Esophagus squamous epithelium (tissue), 4 donors: Measurements from ENCODE around the gene LBR.

Experiments
- POLR2A ChIP-seq, 4 donors: fragments of 450-650 bp; IDR thresholded peaks; one replicate each; pipeline ENCODE4 v1.6.1; 2017; ENCODE audit warnings: antibody characterized with exemption in 4 of 4, mild to moderate bottlenecking in 4 of 4, moderate library complexity in 3 of 4
- TF ChIP-seq, protein P1 (sequence below), 6 experiments: fragments of 450-650 bp in 4 of 6; fragments of 200-600 bp in 2 of 6; sonication (generic) in 2 of 6; IDR thresholded peaks; one replicate each; pipeline ENCODE4 v1.5.1; 2016 to 2019; ENCODE audit warnings: antibody characterized with exemption in 6 of 6, mild to moderate bottlenecking in 4 of 6, moderate library complexity in 4 of 6

GRCh38 chr1:225396357-225396756 is 31.5 kb downstream of the LBR start:
- TF ChIP-seq, protein P1, sequence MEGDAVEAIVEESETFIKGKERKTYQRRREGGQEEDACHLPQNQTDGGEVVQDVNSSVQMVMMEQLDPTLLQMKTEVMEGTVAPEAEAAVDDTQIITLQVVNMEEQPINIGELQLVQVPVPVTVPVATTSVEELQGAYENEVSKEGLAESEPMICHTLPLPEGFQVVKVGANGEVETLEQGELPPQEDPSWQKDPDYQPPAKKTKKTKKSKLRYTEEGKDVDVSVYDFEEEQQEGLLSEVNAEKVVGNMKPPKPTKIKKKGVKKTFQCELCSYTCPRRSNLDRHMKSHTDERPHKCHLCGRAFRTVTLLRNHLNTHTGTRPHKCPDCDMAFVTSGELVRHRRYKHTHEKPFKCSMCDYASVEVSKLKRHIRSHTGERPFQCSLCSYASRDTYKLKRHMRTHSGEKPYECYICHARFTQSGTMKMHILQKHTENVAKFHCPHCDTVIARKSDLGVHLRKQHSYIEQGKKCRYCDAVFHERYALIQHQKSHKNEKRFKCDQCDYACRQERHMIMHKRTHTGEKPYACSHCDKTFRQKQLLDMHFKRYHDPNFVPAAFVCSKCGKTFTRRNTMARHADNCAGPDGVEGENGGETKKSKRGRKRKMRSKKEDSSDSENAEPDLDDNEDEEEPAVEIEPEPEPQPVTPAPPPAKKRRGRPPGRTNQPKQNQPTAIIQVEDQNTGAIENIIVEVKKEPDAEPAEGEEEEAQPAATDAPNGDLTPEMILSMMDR (IDR thresholded peaks at IDR 0.05), result no peak
- no peak for TF ChIP-seq POLR2A (IDR thresholded peaks at IDR 0.05)
